Peyer's patch (tissue), 4 donors: Measurements from ENCODE around the gene HACD1.

Experiments used
- CTCF ChIP-seq, 6 experiments: fragments of 450-650 bp in 4 of 6; fragments of 200-600 bp in 2 of 6; sonication (generic) in 1 of 6; IDR thresholded peaks; one replicate each; pipeline ENCODE4 v1.5.1; 2017 to 2019; ENCODE audit warnings: antibody characterized with exemption in 6 of 6, mild to moderate bottlenecking in 3 of 6, moderate library complexity in 1 of 6
- POLR2A ChIP-seq, 2 donors: fragments of 450-650 bp; IDR thresholded peaks; one replicate each; pipeline ENCODE4 v1.5.1; 2017; ENCODE audit warnings: antibody characterized with exemption in 2 of 2, mild to moderate bottlenecking in 2 of 2, moderate library complexity in 2 of 2

GRCh38 chr10:17665747-17666146, 48.6 kb upstream of the HACD1 start:
- TF ChIP-seq POLR2A (IDR thresholded peaks at IDR 0.05) = no peak
- no peak for TF ChIP-seq CTCF (IDR thresholded peaks at IDR 0.05)
